ENCODE results near the gene E4F1.

E4F1 gene

DNA sequence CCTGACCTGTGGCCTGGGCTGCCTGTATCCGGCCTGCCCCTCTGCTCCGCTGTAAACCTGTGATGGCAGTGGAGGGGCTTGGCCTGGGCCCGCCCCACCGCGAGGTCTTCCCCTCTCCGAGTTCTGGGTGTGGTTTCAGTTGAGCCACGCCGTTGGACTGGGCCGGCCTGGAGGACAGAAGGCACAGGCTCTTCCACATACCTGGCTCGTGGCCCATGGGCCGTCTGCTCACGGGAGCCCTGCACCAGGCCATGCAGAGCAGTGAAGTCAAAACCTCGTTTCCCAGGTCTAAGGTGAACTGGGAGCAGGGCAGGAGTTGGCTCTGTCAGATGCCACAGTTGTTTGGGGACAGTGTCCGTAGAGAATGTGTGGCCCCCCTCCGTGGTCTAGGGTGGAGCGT, 50.1 kb downstream of the E4F1 start:
- 0 out of 2 replicates have a peak overlapping the region, but pooled peaks have one; percentile 23 for H3K27ac ChIP-seq
- TF ChIP-seq, protein P1, sequence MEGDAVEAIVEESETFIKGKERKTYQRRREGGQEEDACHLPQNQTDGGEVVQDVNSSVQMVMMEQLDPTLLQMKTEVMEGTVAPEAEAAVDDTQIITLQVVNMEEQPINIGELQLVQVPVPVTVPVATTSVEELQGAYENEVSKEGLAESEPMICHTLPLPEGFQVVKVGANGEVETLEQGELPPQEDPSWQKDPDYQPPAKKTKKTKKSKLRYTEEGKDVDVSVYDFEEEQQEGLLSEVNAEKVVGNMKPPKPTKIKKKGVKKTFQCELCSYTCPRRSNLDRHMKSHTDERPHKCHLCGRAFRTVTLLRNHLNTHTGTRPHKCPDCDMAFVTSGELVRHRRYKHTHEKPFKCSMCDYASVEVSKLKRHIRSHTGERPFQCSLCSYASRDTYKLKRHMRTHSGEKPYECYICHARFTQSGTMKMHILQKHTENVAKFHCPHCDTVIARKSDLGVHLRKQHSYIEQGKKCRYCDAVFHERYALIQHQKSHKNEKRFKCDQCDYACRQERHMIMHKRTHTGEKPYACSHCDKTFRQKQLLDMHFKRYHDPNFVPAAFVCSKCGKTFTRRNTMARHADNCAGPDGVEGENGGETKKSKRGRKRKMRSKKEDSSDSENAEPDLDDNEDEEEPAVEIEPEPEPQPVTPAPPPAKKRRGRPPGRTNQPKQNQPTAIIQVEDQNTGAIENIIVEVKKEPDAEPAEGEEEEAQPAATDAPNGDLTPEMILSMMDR (IDR thresholded peaks at IDR 0.05): no peak
- TF ChIP-seq ZFX (IDR thresholded peaks at IDR 0.05; ENCODE audit: borderline replicate concordance): no peak

DNA sequence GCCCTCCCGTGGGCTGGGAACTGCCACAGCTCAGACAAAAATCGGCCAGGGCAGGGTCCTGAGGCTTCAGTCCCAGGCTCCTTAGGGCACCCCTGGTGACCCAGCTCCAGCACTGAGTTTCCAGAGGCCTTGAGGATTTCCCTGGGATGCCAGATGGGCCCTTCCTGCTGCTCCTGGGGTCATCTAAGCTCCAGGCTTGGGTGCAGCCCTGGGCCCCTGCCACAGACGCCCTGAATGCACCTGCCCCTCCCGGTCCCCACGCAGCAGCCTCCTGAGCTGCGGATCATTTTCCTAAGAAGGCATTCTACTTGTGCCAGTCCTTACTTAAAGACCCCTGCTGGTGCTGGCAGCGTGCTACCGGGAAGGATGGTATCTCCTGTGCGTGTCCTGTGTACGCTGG, 50.5 kb downstream of the E4F1 start:
- H3K27ac ChIP-seq: 0 out of 2 replicates have a peak overlapping the region, but pooled peaks have one; percentile 23
- no peak for TF ChIP-seq ZFX (IDR thresholded peaks at IDR 0.05; ENCODE audit: borderline replicate concordance)
- TF ChIP-seq, protein P1 (IDR thresholded peaks at IDR 0.05): no peak

DNA sequence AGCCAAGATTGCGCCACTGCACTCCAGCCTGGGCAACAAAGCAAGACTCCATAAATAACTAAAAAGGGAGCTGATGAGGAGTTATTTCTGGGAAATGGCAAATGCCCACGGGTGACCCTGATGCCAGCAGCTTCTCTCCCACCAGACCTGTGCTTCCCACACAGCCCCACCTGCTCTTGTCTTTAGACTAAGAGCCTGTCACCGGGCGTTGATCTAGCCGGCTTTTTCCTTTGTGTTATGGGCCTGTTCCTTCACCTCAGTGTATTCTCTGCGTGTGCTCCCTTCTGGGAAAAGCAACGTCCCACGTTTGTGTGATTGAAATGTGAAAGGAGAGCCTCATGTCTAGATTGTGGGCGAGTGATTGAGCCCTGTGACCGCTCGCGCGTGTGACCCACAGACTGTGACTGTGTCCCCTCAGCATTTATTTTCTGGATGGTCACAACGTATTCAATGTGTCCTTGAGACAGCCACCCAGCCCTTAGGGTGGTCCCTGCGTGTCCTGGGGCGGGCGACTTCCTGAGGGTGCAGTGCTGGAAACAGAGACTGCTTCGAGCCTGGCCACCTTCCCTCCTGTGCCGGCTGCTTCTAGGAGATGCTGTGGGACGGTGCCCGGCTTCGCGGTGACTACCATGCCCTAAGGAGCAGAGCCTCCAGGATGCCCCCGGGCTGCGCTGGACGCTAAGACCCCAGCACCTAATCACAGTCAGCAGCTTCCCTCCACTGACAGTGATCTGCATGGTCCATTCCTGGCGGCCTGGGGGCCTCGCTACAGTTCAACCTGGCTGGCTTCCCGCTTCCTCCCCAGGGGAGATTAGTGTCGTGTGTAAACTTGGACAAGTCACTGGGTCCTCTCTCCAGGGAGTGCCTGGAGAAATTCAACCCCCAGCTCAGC, 52.3 kb downstream of the E4F1 start:
- H3K27ac ChIP-seq: no peak overlapping the region
- TF ChIP-seq, protein P1 (IDR thresholded peaks at IDR 0.05): no peak
- TF ChIP-seq ZFX (IDR thresholded peaks at IDR 0.05; ENCODE audit: borderline replicate concordance): no peak

DNA sequence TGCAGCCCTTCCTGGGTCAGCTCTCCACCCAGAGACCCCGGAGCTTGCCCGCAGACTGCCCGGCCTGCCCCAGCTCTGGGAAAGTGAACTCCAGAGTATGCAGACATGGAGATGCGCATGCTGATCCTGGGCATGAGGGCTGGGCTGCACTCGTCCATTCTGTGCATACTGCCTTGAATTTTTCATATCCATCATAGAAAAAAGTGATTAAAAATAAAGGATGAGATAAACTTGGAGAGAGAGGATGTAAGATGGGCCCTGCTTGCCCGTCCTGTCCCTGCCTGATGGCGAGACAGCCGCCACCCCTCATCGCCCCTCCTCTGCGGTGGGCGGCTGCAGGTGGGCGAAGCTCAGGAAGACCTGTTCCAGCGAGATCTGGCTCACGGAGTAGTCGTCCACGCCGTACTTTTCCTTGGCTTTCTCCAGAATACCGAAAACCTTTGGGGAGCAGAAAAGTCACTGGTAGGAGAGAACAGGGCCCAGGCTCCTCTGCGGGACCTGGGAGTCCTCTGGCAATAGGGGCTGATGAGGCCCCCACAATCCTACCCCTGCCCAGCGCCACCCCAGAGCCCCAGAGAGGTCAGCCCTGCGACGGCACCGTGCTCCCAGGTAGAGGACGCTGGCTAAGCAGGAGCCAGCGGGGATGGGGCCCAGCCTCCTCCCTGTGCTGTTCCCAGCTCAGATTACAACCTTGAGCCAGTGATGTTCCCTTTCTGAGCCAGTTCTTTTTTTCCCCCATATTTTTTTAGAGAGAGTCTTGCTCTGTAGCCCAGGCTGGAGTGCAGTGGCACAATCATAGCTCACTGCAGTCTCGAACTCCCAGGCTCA, 53.2 kb downstream of the E4F1 start:
- TF ChIP-seq ZFX (IDR thresholded peaks at IDR 0.05; ENCODE audit: borderline replicate concordance): no peak
- TF ChIP-seq, protein P1 (IDR thresholded peaks at IDR 0.05): no peak
- no peak overlapping the region for H3K27ac ChIP-seq

DNA sequence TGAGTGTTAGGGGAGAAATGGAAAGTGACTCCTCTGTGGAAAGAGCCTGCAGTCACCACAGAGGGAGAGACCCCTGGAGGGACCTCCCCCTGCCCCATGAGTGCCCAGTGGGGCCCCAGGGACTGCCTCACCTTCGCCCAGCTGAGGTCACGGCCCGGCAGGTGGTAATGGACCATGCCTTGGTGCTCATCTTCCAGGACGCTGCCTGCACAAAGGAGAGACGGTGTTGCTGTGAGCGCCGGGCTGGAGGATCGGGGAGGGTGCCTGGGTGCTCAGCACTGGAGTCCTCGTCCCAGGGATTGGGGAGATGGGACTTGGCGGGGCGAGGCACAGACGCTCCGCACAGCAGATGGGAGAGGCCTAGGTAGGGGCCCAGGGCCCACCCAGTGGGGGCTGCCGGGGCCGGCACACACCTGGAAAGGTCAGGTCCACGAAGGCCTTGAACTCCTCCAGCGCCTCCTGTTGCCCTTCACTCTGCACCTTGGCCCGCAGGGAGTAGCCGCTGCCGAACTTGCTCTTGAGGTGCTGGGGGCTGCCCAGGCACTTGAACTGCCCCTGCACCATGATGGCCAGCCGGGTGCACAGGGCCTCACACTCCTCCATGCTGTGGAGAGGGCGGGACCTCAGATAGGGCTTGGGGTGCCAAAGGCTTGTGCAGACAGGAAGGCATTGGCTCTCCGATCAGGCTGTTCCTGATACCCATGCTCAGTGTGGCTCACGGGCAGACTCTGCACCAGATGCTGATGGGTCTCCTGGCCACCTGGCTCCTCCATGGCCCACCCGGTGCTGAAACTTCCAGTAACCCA, 54.3 kb downstream of the E4F1 start:
- TF ChIP-seq ZFX (IDR thresholded peaks at IDR 0.05; ENCODE audit: borderline replicate concordance): no peak
- TF ChIP-seq, protein P1 (IDR thresholded peaks at IDR 0.05): no peak
- H3K27ac ChIP-seq: no peak overlapping the region

DNA sequence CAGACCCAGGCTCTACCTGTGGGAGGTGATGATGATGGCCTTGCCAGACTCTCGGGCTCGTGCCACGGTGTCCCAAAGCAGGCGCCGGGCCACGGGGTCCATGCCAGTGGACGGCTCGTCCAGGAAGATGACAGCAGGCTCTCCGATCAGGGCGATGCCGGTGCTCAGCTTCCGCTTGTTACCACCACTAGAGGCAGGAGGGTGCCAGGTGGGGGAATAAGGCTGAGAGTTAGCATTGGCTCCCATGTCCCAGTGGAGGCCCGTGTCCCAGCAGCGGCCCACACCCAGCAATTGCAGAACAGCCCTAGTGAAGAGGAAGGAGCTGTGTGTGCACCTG, 54.8 kb downstream of the E4F1 start:
- no peak overlapping the region for H3K27ac ChIP-seq
- no peak for TF ChIP-seq ZFX (IDR thresholded peaks at IDR 0.05; ENCODE audit: borderline replicate concordance)
- TF ChIP-seq, protein P1 (IDR thresholded peaks at IDR 0.05): 0 out of 2 replicates have a peak, but pooled peaks have one; percentile 5

All from 22Rv1 (cell line).